EH (cell line): ENCODE data around the gene HNRNPK.

Source experiments
- DNase-seq: peaks from one replicate; pipeline ENCODE4 v3.0.0-alpha.2; 2015; ENCODE audit warnings: low read depth

The HNRNPK gene

DNA sequence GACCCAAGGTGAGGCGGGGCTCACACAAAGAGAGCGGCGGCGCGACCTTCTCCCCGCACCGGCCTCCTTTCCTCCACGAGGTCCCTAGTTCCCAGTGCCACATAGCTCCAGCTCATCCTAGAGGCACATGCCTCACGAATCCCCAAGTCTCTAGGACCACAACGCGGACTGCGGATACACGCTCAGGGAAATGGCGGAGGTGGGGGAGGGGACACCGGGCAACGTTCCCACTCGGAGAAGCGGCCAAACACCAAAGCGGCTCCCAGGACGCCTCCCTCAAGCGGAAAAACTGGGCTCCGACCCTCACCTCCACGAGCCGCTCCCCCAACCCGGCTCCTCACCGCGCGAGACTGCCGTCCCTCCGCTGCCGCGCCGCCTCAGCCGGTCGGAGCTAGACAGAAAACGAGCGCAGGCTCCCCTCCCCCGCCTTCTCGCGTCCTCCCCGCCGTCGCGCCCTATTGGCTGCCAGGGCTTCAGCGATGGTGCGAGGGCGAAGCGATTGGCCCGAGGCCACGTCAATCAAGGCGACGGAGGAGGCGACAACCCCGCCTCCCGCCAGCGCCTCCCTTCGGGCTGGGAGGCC, at the start of gene HNRNPK:
Gene HNRNPK, minus strand, starts transcription at position 404 of the 583 bp plus-strand sequence. CDS start 1,963 bp downstream, outside the sequence.
- DNase-seq = peak; percentile 97

DNA sequence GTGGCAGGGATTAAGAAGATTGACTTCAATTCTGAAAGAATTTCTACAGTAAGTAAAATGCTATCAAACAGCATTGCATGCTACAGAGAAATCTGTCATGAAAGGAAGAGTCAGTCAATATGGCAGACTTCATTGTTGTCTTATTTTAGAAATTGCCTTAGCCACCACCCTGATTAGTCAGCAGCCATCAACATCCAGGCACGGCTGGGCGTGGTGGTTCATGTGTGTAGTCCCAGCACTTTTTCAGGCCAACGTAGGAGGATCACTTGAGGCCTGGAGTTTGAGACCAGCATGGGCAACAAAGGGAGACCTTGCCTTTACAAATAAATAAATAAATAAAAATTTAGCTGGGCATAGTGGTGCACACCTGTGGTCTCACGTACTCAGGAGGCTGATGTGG, 47.2 kb upstream of the HNRNPK start:
- DNase-seq = no peak

DNA sequence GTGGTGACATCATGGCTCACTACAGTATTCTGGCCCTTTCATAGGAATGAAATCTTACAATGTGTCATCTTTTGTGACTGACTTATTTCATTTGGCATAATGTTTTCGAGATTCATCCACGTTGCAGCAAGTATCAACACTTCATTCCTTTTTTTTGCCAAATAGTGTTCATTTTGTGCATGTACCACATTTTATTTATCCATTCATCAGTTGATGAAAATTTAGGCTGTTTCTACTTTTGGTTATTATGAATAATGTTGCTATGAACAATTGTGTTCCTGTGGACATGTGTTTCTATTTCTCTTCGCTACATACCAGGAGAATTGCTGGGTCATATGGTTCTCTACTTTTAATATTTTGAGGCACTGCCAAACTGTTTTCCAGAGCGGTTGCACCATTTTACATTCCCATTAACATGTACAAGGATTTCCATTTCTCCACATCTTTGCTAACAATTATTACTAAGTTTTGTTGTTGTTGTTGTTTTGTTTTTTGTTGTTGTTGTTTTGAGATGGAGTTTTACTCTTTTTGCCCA, 44.1 kb upstream of the HNRNPK start:
- DNase-seq = no peak

DNA sequence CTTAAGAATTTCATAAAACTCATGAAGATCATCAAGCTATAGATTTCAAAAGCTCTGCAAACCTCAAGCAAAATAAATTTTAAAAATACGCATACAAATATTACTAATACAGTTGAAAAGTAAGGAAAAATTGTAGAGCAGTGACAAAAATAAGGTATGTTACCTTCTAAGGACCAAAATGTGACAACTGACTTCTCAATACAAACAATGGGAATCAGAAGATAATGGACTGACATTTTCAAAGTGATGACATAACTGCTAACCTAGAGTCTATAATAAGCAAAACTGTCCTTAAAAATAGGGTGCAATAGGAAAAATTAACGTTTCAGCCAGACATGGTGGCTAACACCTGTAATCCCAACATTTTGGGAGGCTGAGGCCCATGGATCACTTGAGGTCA, 27.6 kb upstream of the HNRNPK start:
- no peak for DNase-seq

DNA sequence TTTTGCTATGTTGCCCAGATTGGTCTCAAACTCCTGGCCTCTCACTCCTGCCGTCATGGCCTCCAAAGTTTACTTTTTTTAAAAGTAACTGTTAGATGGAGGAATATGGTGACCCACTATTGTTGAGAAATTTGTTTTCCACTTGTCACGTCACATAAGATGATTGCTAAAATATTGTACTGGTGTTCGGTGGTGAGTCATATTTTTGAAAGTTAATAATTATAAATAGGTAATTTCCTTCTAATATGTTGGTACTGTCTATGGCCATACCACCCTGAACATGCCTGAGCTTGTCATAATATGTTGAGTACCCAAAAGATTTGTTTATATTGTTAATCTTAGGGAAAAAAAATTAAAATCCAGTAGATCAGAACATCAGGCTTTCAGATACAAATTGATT, 23.2 kb upstream of the HNRNPK start:
- no peak for DNase-seq

DNA sequence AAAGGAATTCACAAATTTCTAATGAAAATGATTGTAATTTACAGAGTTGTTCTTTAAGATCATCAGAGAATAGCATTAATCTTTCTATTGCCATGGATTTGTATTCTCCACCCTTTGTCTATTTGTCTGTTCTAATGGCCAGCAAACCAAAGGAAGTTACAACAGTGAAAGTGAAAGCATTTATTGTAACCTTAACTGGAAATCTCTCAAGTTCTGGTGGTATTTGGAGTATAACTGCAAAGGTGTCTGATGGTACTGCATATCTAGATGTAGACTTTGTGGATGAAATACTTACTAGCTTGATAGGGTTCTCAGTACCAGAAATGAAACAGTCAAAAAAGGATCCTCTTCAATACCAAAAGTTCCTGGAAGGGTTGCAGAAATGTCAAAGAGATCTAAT, 22.3 kb upstream of the HNRNPK start:
- DNase-seq = peak; percentile 21

DNA sequence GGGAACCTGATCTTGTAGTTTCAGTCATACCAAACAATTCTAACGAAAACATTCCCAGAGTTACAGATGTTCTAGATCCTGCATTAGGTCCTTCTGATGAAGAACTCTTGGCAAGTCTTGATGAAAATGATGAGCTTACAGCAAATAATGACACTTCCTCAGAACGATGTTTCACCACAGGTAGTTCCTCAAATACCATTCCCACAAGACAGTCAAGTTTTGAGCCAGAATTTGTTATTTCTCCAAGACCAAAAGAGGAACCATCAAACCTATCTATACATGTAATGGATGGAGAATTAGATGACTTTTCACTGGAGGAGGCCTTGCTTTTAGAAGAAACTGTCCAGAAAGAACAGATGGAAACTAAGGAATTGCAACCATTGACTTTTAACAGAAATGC, 21.6 kb upstream of the HNRNPK start:
- no peak for DNase-seq

DNA sequence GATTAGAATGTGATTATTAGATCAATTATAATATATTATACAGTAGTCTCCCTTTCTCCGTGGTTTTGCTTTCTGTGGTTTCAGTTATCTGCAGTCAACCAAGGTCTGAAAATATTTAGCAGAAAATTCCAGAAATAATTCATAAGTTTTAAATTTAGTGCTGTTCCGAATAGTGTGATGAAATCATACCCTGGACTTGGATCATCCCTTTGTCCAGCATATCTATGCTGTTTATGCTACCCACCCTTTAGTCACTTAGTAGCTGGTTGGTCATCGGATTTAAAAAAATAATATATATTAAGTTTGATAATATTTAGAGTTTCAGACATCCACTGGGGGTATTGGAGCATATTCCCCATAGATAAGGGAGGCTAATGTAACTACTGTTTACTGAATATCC, 20.2 kb upstream of the HNRNPK start:
- peak; percentile 42 for DNase-seq

DNA sequence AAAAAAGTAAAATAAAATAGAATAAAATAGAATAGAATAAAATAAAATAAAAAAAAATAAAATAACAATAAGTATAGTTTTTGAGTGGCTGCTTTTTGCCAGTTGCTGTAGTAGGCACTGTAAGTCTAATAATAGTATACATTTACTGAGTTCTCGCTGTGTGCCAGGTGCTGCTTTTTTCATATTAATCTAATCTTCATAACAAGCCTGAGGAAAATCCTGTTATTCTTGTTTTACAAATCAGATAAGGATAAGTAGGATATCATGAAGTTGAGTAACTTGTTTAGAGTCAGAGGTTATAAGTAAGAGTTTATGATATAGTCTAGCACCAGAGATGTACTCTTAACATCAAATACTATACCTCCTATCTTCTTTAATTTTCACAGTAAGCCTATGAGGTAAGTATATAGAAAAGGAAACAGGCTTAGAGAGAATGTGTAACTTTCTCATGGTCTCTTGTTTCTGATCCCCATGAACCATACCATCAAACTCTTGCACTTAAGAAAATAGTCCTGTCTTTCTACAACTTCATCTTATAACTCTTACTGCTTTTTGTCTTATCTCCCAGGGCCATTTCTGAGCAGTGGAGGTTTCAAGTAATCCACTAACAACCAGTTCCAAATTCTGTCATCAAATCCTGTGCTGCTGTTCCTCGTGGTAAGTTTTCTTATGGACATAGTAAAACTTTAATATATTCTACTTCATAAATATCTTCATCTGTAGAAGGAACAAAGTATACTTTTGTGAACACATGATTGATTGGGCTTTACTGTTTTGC, 19.3 kb upstream of the HNRNPK start:
- DNase-seq = no peak

DNA sequence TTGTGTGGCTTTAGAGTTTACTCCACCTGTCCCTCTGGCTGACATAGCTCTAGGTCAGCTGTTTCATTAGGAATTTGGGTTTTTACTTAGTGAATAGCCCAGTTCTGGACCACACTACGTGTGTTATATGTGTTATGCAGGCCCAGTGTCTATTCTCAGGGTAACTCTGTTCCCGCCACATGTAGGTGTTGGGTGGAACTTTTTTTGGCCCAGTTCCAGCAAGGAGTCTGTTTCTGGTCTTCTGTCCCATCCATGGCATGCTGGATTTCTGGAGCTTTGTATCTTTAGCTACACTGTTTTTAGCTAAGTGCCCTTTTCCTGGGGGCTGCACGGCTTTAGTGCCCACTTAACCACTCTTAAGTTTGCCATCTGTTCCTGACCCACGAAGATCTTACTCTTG, 16.1 kb upstream of the HNRNPK start:
- no peak for DNase-seq

DNA sequence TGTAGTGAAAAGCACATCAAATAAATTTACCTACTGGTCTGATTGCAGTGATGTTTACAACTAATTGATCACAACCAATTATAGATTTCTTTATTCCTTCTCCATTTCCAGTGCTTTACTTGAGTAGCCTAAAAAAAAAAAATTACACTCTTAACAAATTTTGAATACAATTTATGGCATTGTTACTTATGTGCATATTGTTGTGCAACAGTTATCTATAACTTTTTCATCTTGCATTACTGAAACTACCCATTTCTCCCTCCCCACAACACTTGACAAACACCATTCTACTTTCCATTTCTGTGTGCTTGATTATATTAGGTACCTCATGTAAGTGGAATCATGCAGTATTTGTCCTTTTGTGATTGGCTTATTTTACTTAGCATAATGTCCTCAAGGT, 12.9 kb upstream of the HNRNPK start:
- no peak for DNase-seq

DNA sequence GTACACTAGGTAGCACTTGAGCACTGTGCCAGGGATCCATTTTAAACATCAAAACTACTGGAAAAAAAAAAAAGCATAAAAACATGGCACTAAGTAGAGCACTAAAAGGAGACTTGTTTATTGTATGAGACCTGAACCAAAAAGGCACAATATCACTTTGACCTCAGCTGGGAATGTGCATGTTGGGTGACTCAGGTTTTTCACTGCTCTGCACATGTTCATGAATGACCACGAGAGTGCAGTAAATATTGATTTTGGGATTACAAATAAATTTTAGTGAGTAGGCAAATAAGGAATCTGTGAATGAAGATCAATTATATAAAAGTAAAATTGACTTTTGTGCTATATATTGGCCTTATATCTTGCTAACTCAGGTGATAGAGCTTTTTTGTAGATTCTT, 12.4 kb upstream of the HNRNPK start:
- DNase-seq = peak; percentile 25

DNA sequence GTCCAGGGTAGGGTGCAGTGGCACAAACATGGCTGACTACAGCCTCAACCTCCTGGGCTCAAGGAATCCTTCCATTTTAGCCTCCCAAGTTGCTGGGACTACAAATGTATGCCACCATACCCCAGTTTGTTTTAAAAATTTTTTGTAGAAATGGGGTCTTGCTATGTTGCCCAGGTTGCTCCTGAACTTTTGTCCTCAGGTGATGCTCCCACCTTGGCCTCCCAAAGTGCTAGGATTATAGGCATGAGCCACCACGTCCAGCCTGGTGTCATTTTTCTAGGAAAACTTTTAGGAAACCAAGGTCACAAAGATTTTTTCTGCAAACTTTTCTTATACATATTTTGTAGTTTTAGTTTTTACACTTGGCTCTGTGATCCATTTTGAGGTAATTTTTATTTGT, 11.3 kb upstream of the HNRNPK start:
- DNase-seq = no peak

DNA sequence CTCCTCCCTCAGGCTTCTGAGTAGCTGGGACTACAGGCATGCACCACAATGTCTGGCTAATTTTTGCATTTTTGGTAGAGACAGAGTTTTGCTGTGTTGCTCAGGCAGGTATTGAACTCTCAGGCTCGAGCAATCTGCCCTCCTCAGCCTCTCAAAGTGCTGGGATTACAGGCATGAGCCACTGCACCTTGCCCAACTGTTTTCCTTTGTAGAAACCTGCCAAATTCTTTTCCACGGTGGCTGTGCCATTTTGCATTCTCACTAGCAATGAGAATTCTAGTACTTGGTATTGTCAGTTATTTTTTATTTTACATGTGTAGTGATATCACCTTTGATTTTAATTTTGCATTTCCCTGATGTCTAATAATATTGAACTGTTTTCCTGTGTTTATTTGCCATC, 8.4 kb upstream of the HNRNPK start:
- no peak for DNase-seq

DNA sequence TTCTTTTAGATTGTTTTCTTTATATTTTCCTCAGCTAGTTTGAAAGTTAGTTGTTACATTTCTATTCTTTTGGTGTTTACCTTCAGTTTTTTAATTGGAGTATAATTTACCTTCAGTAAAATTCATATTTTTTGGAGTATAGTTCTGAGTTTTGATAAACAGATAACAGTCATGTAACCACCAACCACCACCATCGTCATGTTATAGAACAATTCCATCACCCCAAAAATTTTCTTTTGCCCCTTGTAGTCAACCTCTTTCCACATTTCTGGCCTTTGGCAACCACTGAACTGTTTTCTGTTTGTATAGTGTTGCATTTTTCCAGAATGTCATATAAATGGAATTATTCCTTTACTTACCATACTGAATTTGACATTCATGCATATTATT, 7.4 kb upstream of the HNRNPK start:
- no peak for DNase-seq

DNA sequence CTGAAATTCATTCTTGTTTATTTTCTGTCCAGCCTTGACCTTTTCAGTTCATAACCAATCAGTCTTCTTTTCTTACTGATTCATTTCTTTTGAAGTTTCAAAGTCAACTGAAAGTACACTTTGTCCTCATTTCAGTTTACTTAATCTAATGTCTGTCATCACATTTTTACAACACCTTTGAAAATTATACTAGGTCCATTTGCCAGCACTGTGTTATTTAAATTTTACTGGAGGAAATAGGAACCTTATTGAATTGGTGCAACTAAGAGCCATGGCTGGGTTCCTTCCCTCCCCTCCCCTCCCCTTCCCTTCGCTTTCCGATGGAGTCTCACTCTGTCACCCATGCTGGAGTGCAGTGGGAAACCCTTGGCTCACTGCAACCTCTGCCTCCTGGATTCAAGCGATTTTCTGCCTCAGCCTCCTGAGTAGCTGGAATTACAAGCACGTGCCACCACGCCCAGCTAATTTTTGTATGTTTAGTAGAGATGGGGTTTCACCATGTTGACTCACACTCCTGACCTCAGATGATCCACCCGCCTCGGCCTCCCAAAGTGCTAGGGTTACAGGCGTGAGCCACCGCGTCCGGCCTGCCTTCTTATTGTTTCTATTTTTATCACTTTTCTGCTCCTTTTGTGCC, 6.9 kb upstream of the HNRNPK start:
- DNase-seq = peak; percentile 61

DNA sequence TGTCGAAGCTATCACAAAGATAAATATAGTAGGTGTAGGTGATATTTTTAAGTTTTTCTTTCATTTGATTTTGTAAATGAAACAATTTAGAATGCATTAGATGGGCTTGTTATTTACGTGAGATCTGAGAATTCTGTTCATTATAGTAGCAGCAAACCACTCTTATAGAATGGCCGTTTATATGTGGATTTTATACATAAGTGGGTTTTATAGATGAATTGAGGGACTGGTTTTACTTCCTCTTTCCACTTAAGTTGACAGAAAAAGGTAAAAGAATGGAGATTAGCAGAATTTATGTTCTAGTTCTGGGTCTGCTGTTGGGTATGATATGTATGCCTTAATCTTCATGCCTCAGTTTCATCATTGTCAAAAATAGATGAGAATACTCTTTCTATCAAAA, 6.2 kb upstream of the HNRNPK start:
- DNase-seq = no peak

DNA sequence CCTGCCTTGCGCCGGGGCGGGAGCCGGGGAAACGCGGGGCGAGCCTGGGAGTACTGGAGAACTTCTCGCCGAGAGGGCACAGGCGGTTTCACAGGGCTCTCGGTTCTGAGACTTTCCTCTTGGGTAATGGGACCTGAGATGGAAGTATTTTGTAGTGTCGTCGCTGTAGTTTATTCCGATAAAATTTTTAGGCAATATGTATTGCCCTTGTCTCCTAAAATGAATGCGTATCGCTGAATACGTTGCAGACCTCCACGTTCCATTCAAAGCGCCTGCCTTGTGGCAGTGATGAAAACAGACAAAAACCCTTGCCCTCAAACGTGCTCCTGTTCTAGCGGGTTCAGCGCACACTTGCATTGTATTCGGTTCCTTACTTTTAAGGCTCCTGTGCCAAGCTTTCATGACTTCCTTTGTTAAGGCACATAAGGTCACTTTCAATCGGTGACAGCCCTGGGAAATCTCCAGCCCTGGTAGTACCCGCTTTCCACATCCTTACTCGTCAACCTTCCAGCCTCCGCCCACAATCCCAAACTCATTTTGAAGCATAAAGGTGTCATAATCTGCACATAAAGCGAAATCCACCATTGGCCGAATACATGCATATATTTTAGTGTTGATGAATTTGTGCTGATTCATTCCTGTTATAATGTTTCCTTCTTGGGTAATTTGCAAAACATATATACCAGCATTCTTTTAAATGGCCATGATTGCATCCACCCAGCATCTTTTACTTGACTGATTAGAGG, 1.3 kb upstream of the HNRNPK start:
- peak; percentile 50 for DNase-seq

DNA sequence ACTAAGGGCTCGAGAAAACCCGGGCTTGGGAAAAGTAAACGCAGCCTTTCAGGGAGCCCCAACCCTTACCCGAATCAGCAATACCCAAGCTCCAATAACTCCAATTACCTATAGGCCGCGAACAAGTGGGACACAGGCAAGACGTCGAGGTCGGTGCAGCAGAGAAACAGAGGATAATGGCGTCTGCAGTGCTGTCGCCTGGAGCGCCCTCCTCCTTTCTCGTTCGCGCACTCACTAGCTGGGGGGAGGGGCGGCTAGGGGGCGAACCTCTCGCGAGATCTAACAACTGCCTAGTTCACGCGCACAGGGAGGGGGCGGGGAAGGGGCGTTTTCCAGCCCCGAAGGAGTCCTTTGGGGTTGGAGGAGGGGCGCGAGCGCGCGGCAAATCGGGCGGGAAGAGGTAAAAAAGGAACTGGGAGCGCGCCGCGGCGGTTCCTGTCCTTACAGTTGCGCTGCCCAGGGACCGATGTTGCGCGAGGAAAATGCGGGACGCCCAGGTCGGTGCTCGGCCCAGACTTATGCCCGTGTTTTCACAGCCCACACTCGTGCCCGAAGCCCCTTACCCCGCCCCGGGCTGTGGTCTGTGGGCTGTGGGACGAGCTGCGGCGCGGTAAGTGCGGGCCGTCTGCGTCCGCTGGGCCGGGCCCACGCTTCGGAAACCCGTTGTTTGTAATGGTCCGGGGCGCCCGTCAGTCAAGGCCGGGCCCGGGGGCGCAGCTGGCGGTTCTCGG, 545 bp upstream of the HNRNPK start, which contains the start of gene RMI1:
Gene RMI1, plus strand, starts transcription at position 411 of the 731 bp plus-strand sequence. CDS start 20,182 bp downstream, outside the sequence.
- peak; percentile 98 for DNase-seq

DNA sequence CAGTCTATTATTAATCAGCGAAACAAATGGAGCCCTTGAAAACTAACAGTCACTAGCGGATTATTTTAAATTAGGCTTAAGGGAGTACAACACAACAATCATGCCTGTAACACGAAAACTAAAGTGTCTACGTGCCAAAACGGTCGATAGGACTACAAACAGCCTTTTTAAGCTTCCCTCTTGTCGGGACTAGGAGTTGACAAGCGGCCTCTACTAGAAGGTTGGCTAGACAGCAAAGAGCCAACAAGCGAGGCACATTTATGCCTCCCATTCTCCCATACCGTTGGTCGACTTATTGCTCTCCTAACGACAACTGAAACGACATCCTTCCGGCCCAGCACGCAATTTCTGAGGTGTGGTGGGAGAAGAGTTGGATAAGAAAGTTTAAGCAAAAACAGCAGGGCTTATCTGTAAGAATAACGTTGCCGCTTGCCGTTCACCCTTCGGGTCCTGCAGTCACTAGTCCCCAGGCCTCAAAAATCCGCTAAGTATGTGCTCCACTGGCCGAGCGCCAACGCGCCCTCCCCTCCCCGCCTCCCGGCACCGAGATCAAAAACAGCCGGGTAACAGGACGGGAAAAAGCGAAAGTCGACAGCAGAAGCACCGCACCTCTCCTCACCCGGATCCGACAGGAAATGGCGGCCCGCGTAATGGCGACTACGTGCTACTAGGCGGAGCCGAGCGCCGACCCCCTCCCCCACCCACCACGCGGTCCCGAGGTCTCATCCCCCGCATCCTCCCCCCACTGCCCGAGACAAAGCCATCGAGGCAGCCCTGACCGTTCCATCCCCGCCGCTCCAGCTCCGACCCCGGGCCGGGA, 813 bp downstream of the HNRNPK start:
- peak; percentile 89 for DNase-seq

DNA sequence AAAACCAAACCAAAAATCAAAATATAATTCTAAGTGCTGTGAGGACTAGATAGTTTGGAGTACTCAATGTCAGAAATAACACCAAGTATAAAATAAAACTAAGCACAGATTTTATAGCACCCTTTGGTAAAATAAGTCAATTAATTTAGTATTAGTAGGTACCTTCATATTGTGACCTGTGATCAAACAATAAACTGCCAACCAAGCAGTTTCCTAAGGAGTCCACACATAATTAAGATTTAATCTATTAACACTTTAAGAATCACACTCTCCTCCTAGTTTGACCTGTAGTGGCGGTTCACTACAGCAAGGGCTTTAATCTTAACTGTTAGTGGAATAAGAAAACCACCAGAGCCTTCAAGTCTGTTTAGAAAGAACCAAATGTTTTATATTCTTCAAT, 2.8 kb downstream of the HNRNPK start:
- DNase-seq = no peak
